Liver (tissue), 9 donors: ENCODE results near the gene PHF2. TPM values are rescaled to one million over a fixed set of nuclear protein-coding genes. Genes with fewer than 3 reads are reported as not detected.

Source experiments
- DNase-seq: peaks from one replicate; pipeline ENCODE4 v3.0.0-alpha.2; 2017; ENCODE audit warnings: low spot score
- H3K27ac ChIP-seq, 2 donors: one replicate each; pipeline ENCODE4 v1.7.0; 2013; ENCODE audit warnings: inconsistent platforms in 2 of 2, low read length in 2 of 2, control low read depth in 1 of 2, low read depth in 1 of 2, mild to moderate bottlenecking in 1 of 2
- H3K27me3 ChIP-seq, 4 donors: one replicate each; pipeline versions ENCODE4 v1.6.1 to v1.7.0; 2013; ENCODE audit warnings: low read length in 3 of 4, inconsistent platforms in 1 of 4, mild to moderate bottlenecking in 1 of 4, moderate library complexity in 1 of 4; ENCODE audit not compliant: control insufficient read depth in 4 of 4, insufficient read depth in 4 of 4
- H3K36me3 ChIP-seq, 4 donors: one replicate each; pipeline versions ENCODE4 v1.6.1 to v1.7.0; 2013; ENCODE audit warnings: low read length in 3 of 4, mild to moderate bottlenecking in 3 of 4, low read depth in 1 of 4, moderate library complexity in 1 of 4; ENCODE audit not compliant: control insufficient read depth in 4 of 4, insufficient read depth in 3 of 4
- H3K4me1 ChIP-seq, 4 donors: one replicate each; pipeline versions ENCODE4 v1.6.1 to v1.7.0; 2013; ENCODE audit warnings: low read length in 3 of 4, mild to moderate bottlenecking in 3 of 4, moderate library complexity in 1 of 4; ENCODE audit not compliant: control insufficient read depth in 4 of 4, insufficient read depth in 4 of 4
- H3K4me3 ChIP-seq, 3 donors: one replicate each; pipeline versions ENCODE4 v1.6.1 to v1.7.0; 2013; ENCODE audit warnings: low read length in 3 of 3, control low read depth in 1 of 3, low read depth in 1 of 3, mild to moderate bottlenecking in 1 of 3
- H3K9ac ChIP-seq, 2 donors: one replicate each; pipeline ENCODE4 v1.7.0; 2013; ENCODE audit warnings: low read length in 2 of 2, mild to moderate bottlenecking in 2 of 2, moderate library complexity in 2 of 2, control low read depth in 1 of 2, low read depth in 1 of 2
- H3K9me3 ChIP-seq, 4 donors: one replicate each; pipeline versions ENCODE4 v1.6.1 to v1.7.0; 2013; ENCODE audit warnings: low read length in 3 of 4; ENCODE audit not compliant: control insufficient read depth in 4 of 4
- EGR1 ChIP-seq, 2 donors: IDR thresholded peaks; 2 replicates each; pipeline ENCODE4 v1.6.1; 2016 to 2018; ENCODE audit warnings: antibody characterized with exemption in 2 of 2, low read depth in 2 of 2
- FOXA1 ChIP-seq: IDR thresholded peaks from 2 replicates; pipeline ENCODE4 v1.6.1; 2016; ENCODE audit warnings: antibody characterized with exemption
- FOXA2 ChIP-seq: IDR thresholded peaks from 2 replicates; pipeline ENCODE4 v1.6.1; 2016; ENCODE audit warnings: antibody characterized with exemption
- GABPA ChIP-seq, 2 donors: IDR thresholded peaks in 1 of 2; conservative IDR thresholded peaks in 1 of 2; 2 replicates each; pipeline ENCODE4 v1.6.1; 2016; ENCODE audit warnings: antibody characterized with exemption in 2 of 2, mild to moderate bottlenecking in 1 of 2, moderate library complexity in 1 of 2
- HNF4A ChIP-seq, 2 donors: conservative IDR thresholded peaks; 2 replicates each; pipeline ENCODE4 v1.6.1; 2016; ENCODE audit warnings: antibody characterized with exemption in 2 of 2, mild to moderate bottlenecking in 2 of 2
- JUND ChIP-seq, 2 donors: IDR thresholded peaks; 2 replicates each; pipeline ENCODE4 v1.6.1; 2016; ENCODE audit warnings: antibody characterized with exemption in 2 of 2
- NR2F2 ChIP-seq: IDR thresholded peaks from 2 replicates; pipeline ENCODE4 v1.6.1; 2016; ENCODE audit warnings: antibody characterized with exemption
- RAD21 ChIP-seq, 2 donors: IDR thresholded peaks; 2 replicates each; pipeline ENCODE4 v1.6.1; 2016; ENCODE audit warnings: antibody characterized with exemption in 2 of 2, mild to moderate bottlenecking in 2 of 2
- RXRA ChIP-seq, 2 donors: IDR thresholded peaks; 2 replicates each; pipeline ENCODE4 v1.6.1; 2017 to 2018; ENCODE audit warnings: antibody characterized with exemption in 2 of 2, mild to moderate bottlenecking in 1 of 2
- YY1 ChIP-seq: IDR thresholded peaks from 2 replicates; pipeline ENCODE4 v1.6.1; 2016; ENCODE audit warnings: antibody characterized with exemption, mild to moderate bottlenecking
- WGBS: extraction: QIAGEN DNeasy Blood & Tissue Kit; methylation state at CpG from one replicate; pipeline ENCODE4 v1.1.7; 2013; 5-methylcytosine and 5-hydroxymethylcytosine counted together
- polyA plus RNA-seq, 2 donors: library from polyadenylated mRNA; stranded (reverse) in 1 of 2; unstranded in 1 of 2; fragments of 200-250 nt in 1 of 2; fragments of >200 nt in 1 of 2; fragmentation: Nextera tagmentation in 1 of 2; extraction: Ambion mirVana in 1 of 2; gene quantifications; one replicate each; pipeline versions ENCODE4 v1.2.1 to v1.2.3, GENCODE V29; 2013 to 2015
- total RNA-seq, 2 donors: library from RNA; depleted of rRNA; stranded (reverse); fragments of >200 nt; gene quantifications; one replicate each; pipeline ENCODE4 v1.2.3, GENCODE V29; 2014
- TF ChIP-seq, protein P1 (sequence below): IDR thresholded peaks from 2 replicates; pipeline ENCODE4 v1.6.1; 2016; ENCODE audit warnings: antibody characterized with exemption
- TF ChIP-seq, protein P2 (sequence below): IDR thresholded peaks from 2 replicates; pipeline ENCODE4 v1.6.1; 2016; ENCODE audit warnings: antibody characterized with exemption, mild to moderate bottlenecking
- TF ChIP-seq, protein P3 (sequence below): IDR thresholded peaks from 2 replicates; pipeline ENCODE4 v1.6.1; 2016; ENCODE audit warnings: antibody characterized with exemption
- TF ChIP-seq, protein P4 (sequence below): fragments of 150-350 bp; IDR thresholded peaks from 2 replicates; pipeline ENCODE4 v1.5.1; 2017; ENCODE audit warnings: improper control_type of control experiment, low read depth, low read length; ENCODE audit not compliant: missing input control
- donor health status: healthy.
- donor health status: healthy.
- donor health status: healthy.
- donor health status: healthy.
- donor health status: healthy.

Gene PHF2
- total and polyA plus RNA-seq, 4 donors: 2.3 to 8.6 (median 6.7) TPM

DNA sequence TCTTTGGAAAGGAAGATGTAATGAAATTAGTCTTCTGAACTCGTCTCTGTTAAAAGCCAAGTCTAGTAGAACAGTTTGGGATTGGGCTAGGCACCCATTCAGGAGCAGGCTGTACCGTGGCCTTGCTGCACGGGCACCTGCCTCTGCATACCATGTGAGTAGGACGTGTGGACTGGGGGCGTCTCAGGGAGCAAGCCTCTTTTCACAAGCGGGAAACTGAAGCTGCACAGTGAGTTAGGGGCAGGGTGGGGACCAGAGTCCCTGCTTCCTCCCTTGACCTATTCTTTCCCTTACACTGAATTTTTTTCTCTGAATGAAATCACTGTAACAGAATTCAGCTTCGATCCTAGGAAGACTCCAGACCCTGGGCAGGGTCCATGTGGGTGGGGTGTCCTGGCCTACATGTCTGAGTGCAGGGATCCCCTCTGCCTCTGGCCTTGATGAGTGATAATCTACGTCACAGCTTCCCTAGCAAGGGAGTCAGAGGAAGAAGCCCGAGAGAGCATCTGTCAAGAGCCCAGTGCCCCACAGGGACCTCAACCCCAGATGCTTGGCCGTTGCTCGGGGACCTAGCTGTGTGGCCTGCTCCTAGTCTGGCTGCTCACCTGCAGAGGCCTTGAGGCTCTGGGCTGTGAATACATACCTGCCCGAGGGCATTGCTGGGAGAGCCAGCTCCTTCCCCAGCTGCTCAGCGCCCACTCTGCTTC lies 15.1 kb downstream of the PHF2 start:
- TF ChIP-seq FOXA2 (no peak), EGR1 (IDR thresholded peaks at IDR 0.05; ENCODE audit: low read depth in 2 of 2) (no peak), NR2F2 (no peak), YY1 (no peak)
- TF ChIP-seq, protein P1, sequence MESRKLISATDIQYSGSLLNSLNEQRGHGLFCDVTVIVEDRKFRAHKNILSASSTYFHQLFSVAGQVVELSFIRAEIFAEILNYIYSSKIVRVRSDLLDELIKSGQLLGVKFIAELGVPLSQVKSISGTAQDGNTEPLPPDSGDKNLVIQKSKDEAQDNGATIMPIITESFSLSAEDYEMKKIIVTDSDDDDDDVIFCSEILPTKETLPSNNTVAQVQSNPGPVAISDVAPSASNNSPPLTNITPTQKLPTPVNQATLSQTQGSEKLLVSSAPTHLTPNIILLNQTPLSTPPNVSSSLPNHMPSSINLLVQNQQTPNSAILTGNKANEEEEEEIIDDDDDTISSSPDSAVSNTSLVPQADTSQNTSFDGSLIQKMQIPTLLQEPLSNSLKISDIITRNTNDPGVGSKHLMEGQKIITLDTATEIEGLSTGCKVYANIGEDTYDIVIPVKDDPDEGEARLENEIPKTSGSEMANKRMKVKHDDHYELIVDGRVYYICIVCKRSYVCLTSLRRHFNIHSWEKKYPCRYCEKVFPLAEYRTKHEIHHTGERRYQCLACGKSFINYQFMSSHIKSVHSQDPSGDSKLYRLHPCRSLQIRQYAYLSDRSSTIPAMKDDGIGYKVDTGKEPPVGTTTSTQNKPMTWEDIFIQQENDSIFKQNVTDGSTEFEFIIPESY: no peak
- H3K27ac ChIP-seq: no peak overlapping the region
- DNase-seq: peak; percentile 23
- peaks cover 0 to 3% (median 0%) of the 10 kb centered on the region in 4 donors for H3K4me1 ChIP-seq
- no peak overlapping the region for H3K4me3 ChIP-seq
- 86% methylated on average over 13 of the region's 13 CpGs for WGBS
- no peaks in the 10 kb centered on the region for H3K27me3 ChIP-seq
- no peaks in the 10 kb centered on the region for H3K36me3 ChIP-seq
- H3K9me3 ChIP-seq: no peaks in the 10 kb centered on the region
- no peak overlapping the region for H3K9ac ChIP-seq

DNA sequence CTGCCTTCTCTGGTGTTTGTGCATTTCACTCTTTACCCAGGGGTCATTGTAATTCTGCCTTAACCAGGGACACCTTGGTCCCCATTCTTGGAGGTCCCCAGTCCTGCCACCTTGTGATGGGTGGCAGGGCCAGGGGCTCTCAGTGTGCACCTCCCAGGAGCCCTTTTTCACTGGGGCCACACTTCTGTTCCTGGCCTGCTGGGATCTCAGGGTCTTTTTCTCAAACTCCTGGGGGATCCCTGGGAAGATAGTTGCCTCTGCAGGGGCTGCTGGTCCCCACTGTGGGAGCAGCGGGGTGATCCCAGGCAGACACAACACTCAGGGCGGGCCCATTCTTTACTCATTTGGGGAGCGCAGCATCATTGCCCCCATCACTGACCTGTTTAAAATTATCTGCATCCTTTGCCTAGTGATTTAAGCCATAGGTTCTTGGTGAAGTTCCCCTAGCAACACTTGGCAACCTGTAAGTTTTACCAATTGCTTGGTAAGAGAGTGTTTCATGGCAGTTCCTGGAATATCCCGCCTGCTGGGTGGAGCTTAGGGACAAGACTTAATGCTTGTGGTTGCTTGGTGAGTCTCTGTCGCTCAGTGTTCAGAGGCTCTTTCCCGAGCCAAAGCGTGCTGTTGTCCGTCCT lies 15.7 kb downstream of the PHF2 start:
- Histone ChIP-seq H3K4me3 (no peak overlapping the region), H3K27ac (no peak overlapping the region), H3K27me3 (no peaks in the 10 kb centered on the region), H3K4me1 (peaks cover 0 to 3% (median 0%) of the 10 kb centered on the region in 4 donors), H3K9me3 (no peaks in the 10 kb centered on the region), H3K9ac (no peak overlapping the region), H3K36me3 (no peaks in the 10 kb centered on the region)
- DNase-seq: no peak
- TF ChIP-seq RXRA (IDR thresholded peaks at IDR 0.05) (no peak), FOXA2 (no peak), HNF4A (conservative IDR thresholded peaks at IDR 0.05) (no peak), JUND (IDR thresholded peaks at IDR 0.05) (no peak), FOXA1 (no peak), RAD21 (IDR thresholded peaks at IDR 0.05) (no peak), GABPA (IDR thresholded peaks at IDR 0.05 in 1 of 2, conservative IDR thresholded peaks at IDR 0.05 in 1 of 2) (no peak), YY1 (no peak)
- TF ChIP-seq, protein P1: no peak
- TF ChIP-seq, protein P2, sequence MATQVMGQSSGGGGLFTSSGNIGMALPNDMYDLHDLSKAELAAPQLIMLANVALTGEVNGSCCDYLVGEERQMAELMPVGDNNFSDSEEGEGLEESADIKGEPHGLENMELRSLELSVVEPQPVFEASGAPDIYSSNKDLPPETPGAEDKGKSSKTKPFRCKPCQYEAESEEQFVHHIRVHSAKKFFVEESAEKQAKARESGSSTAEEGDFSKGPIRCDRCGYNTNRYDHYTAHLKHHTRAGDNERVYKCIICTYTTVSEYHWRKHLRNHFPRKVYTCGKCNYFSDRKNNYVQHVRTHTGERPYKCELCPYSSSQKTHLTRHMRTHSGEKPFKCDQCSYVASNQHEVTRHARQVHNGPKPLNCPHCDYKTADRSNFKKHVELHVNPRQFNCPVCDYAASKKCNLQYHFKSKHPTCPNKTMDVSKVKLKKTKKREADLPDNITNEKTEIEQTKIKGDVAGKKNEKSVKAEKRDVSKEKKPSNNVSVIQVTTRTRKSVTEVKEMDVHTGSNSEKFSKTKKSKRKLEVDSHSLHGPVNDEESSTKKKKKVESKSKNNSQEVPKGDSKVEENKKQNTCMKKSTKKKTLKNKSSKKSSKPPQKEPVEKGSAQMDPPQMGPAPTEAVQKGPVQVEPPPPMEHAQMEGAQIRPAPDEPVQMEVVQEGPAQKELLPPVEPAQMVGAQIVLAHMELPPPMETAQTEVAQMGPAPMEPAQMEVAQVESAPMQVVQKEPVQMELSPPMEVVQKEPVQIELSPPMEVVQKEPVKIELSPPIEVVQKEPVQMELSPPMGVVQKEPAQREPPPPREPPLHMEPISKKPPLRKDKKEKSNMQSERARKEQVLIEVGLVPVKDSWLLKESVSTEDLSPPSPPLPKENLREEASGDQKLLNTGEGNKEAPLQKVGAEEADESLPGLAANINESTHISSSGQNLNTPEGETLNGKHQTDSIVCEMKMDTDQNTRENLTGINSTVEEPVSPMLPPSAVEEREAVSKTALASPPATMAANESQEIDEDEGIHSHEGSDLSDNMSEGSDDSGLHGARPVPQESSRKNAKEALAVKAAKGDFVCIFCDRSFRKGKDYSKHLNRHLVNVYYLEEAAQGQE: no peak
- TF ChIP-seq, protein P3, sequence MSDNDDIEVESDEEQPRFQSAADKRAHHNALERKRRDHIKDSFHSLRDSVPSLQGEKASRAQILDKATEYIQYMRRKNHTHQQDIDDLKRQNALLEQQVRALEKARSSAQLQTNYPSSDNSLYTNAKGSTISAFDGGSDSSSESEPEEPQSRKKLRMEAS: no peak
- TF ChIP-seq, protein P4, sequence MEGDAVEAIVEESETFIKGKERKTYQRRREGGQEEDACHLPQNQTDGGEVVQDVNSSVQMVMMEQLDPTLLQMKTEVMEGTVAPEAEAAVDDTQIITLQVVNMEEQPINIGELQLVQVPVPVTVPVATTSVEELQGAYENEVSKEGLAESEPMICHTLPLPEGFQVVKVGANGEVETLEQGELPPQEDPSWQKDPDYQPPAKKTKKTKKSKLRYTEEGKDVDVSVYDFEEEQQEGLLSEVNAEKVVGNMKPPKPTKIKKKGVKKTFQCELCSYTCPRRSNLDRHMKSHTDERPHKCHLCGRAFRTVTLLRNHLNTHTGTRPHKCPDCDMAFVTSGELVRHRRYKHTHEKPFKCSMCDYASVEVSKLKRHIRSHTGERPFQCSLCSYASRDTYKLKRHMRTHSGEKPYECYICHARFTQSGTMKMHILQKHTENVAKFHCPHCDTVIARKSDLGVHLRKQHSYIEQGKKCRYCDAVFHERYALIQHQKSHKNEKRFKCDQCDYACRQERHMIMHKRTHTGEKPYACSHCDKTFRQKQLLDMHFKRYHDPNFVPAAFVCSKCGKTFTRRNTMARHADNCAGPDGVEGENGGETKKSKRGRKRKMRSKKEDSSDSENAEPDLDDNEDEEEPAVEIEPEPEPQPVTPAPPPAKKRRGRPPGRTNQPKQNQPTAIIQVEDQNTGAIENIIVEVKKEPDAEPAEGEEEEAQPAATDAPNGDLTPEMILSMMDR: no peak
- 96% methylated on average over 8 of the region's 8 CpGs for WGBS
